AG09309 (cell line): Measurements from ENCODE around the gene GLOD5.
"Not testable (repeated sequence)": the region's sequence is repeated elsewhere in the genome, so short reads cannot be mapped to it uniquely, and the experiment has no call there.

Experiments used
- DNase-seq: peaks from one replicate; pipeline ENCODE4 v3.0.0-alpha.2; 2010; ENCODE audit warnings: low read depth
- H3K4me3 ChIP-seq: 2 replicates; pipeline ENCODE4 v1.5.1; 2011; ENCODE audit warnings: mild to moderate bottlenecking, low read depth, low read length, moderate library complexity; ENCODE audit not compliant: control insufficient read depth
- CTCF ChIP-seq: IDR thresholded peaks from 2 replicates; pipeline ENCODE4 v1.5.1; 2011; ENCODE audit warnings: mild to moderate bottlenecking, low read depth, low read length, inconsistent platforms; ENCODE audit not compliant: insufficient read depth, control insufficient read depth; ENCODE audit errors: missing control alignments

GLOD5 gene

GRCh38 chrX:48818866-48819265, 57.3 kb downstream of the GLOD5 start:
- no peak overlapping the region for H3K4me3 ChIP-seq
- TF ChIP-seq CTCF, result no peak
- no peak for DNase-seq

GRCh38 chrX:48819394-48819793, 57.8 kb downstream of the GLOD5 start:
- not testable (repeated sequence) for H3K4me3 ChIP-seq, DNase-seq

- TF ChIP-seq CTCF, result no peak
- no peak for DNase-seq
- H3K4me3 ChIP-seq, result no peak overlapping the region
Measured at GRCh38 chrX:48823053-48823452, 61.5 kb downstream of the GLOD5 start.
